ENCODE results near the gene CNTNAP5. TPM values are rescaled to one million over a fixed set of nuclear protein-coding genes. Genes with fewer than 3 reads are reported as not detected.

Gene CNTNAP5
- polyA plus RNA-seq, 1 donor = 2.2 TPM

DNA sequence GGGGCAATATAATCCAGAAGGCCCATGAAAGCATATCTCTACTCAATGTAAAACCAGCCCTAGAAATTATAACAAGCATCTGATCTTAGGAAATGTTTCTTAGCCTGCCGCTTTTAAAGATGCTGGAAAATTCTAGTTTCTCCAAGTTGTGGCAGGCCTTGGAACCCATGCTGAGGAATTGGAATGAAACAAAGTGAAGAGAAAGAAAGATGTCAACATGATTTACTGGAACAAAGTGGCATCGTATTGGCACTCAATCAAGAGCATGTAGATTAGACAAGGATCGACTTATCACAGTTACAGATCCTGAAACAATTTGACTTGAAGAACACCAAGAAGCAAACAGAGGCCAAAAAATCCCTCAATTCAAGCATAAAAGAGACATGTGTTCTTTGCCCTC lies 28.7 kb downstream of the CNTNAP5 start:
- Histone ChIP-seq H3K4me1 (ENCODE audit: control insufficient read depth, insufficient read depth, low read length) (peaks cover 3% of the 10 kb centered on the region), H3K36me3 (ENCODE audit: control insufficient read depth, insufficient read depth, low read length) (no peaks in the 10 kb centered on the region), H3K4me3 (ENCODE audit: low read length) (no peak overlapping the region), H3K9me3 (ENCODE audit: control insufficient read depth, low read depth, low read length) (no peaks in the 10 kb centered on the region), H3K27ac (ENCODE audit: low read length) (no peak overlapping the region), H3K27me3 (ENCODE audit: control insufficient read depth, insufficient read depth, low read length) (no peaks in the 10 kb centered on the region)
- WGBS (ENCODE audit: insufficient coverage, low lambda C conversion rate) = 100% methylated on average over 2 of the region's 3 CpGs
- DNase-seq = no peak

- H3K4me1 ChIP-seq (ENCODE audit: control insufficient read depth, insufficient read depth, low read length) = no peaks in the 10 kb centered on the region
- no peak for DNase-seq
- H3K27me3 ChIP-seq (ENCODE audit: control insufficient read depth, insufficient read depth, low read length) = no peaks in the 10 kb centered on the region
- no peaks in the 10 kb centered on the region for H3K9me3 ChIP-seq (ENCODE audit: control insufficient read depth, low read depth, low read length)
- no peak overlapping the region for H3K4me3 ChIP-seq (ENCODE audit: low read length)
- no CpG with 5 or more reads among the region's 2 CpGs for WGBS (ENCODE audit: insufficient coverage, low lambda C conversion rate)
- no peak overlapping the region for H3K27ac ChIP-seq (ENCODE audit: low read length)
- no peaks in the 10 kb centered on the region for H3K36me3 ChIP-seq (ENCODE audit: control insufficient read depth, insufficient read depth, low read length)
Observed at GRCh38 chr2:124063596-124063995, 38.5 kb downstream of the CNTNAP5 start.

GRCh38 chr2:124065636-124066035 lies 40.5 kb downstream of the CNTNAP5 start:
- no peaks in the 10 kb centered on the region for H3K4me1 ChIP-seq (ENCODE audit: control insufficient read depth, insufficient read depth, low read length)
- H3K4me3 ChIP-seq (ENCODE audit: low read length) = no peak overlapping the region
- no peaks in the 10 kb centered on the region for H3K27me3 ChIP-seq (ENCODE audit: control insufficient read depth, insufficient read depth, low read length)
- WGBS (ENCODE audit: insufficient coverage, low lambda C conversion rate) = 90% methylated on average over 2 of the region's 4 CpGs
- DNase-seq = no peak
- no peaks in the 10 kb centered on the region for H3K9me3 ChIP-seq (ENCODE audit: control insufficient read depth, low read depth, low read length)
- H3K36me3 ChIP-seq (ENCODE audit: control insufficient read depth, insufficient read depth, low read length) = no peaks in the 10 kb centered on the region
- no peak overlapping the region for H3K27ac ChIP-seq (ENCODE audit: low read length)

- Histone ChIP-seq H3K4me3 (ENCODE audit: low read length) (no peak overlapping the region), H3K9me3 (ENCODE audit: control insufficient read depth, low read depth, low read length) (no peaks in the 10 kb centered on the region), H3K4me1 (ENCODE audit: control insufficient read depth, insufficient read depth, low read length) (no peaks in the 10 kb centered on the region), H3K36me3 (ENCODE audit: control insufficient read depth, insufficient read depth, low read length) (no peaks in the 10 kb centered on the region), H3K27me3 (ENCODE audit: control insufficient read depth, insufficient read depth, low read length) (no peaks in the 10 kb centered on the region), H3K27ac (ENCODE audit: low read length) (no peak overlapping the region)
- no peak for DNase-seq
Observed at GRCh38 chr2:124066776-124067175, 41.7 kb downstream of the CNTNAP5 start.

- WGBS (ENCODE audit: insufficient coverage, low lambda C conversion rate) = 100% methylated on average over 1 of the region's 2 CpGs
- no peaks in the 10 kb centered on the region for H3K27me3 ChIP-seq (ENCODE audit: control insufficient read depth, insufficient read depth, low read length)
- H3K4me3 ChIP-seq (ENCODE audit: low read length) = no peak overlapping the region
- H3K4me1 ChIP-seq (ENCODE audit: control insufficient read depth, insufficient read depth, low read length) = peaks cover 5% of the 10 kb centered on the region
- H3K27ac ChIP-seq (ENCODE audit: low read length) = no peak overlapping the region
- DNase-seq = no peak
- H3K36me3 ChIP-seq (ENCODE audit: control insufficient read depth, insufficient read depth, low read length) = no peaks in the 10 kb centered on the region
- H3K9me3 ChIP-seq (ENCODE audit: control insufficient read depth, low read depth, low read length) = no peaks in the 10 kb centered on the region
Observed at GRCh38 chr2:124079045-124079444, 54.0 kb downstream of the CNTNAP5 start.

GRCh38 chr2:124080281-124081153 lies 55.4 kb downstream of the CNTNAP5 start:
- peak; percentile 69 to 90 for DNase-seq
- 28% methylated on average over 2 of the region's 6 CpGs for WGBS (ENCODE audit: insufficient coverage, low lambda C conversion rate)

DNA sequence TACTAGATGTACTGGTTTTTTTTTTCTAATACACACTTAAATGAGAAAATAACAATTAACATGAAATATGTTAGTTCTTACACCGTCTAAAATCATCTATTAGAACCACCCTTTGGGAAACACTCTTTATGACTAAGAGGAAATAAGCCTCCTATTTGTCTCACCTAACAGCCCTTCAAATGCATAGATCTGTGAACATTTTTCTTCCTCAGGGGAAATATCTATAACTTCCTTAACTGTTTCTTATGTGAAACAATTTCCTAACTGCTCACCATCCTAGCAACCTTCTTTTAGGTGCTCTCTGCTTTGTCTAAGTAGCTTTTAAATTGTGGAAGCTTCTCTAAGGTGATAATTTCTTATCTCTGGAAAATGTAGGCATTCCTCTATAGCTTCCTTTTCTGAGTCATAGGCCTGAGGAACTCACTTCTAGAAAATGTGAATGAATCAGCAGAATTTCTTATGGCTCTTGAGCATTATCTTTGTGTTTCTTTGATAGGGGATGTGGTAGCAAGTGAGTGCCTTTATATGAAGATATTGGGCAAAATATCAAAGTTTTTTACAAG lies 56.1 kb downstream of the CNTNAP5 start:
- Histone ChIP-seq H3K9me3 (ENCODE audit: control insufficient read depth, low read depth, low read length) (peaks cover 3% of the 10 kb centered on the region), H3K36me3 (ENCODE audit: control insufficient read depth, insufficient read depth, low read length) (no peaks in the 10 kb centered on the region), H3K27ac (ENCODE audit: low read length) (peak overlapping the region; percentile 73), H3K4me3 (ENCODE audit: low read length) (no peak overlapping the region), H3K4me1 (ENCODE audit: control insufficient read depth, insufficient read depth, low read length) (peaks cover 5% of the 10 kb centered on the region), H3K27me3 (ENCODE audit: control insufficient read depth, insufficient read depth, low read length) (no peaks in the 10 kb centered on the region)
- 29% methylated on average over 1 of the region's 1 CpG for WGBS (ENCODE audit: insufficient coverage, low lambda C conversion rate)
- DNase-seq = peak; percentile 40 to 86

More at GRCh38 chr2:124080281-124081153, 55.4 kb downstream of the CNTNAP5 start:
- H3K36me3 ChIP-seq (ENCODE audit: control insufficient read depth, insufficient read depth, low read length) = no peaks in the 10 kb centered on the region
- H3K4me3 ChIP-seq (ENCODE audit: low read length) = no peak overlapping the region
- H3K9me3 ChIP-seq (ENCODE audit: control insufficient read depth, low read depth, low read length) = no peaks in the 10 kb centered on the region
- peak overlapping the region; percentile 73 for H3K27ac ChIP-seq (ENCODE audit: low read length)
- no peaks in the 10 kb centered on the region for H3K27me3 ChIP-seq (ENCODE audit: control insufficient read depth, insufficient read depth, low read length)
- H3K4me1 ChIP-seq (ENCODE audit: control insufficient read depth, insufficient read depth, low read length) = peaks cover 5% of the 10 kb centered on the region

DNA sequence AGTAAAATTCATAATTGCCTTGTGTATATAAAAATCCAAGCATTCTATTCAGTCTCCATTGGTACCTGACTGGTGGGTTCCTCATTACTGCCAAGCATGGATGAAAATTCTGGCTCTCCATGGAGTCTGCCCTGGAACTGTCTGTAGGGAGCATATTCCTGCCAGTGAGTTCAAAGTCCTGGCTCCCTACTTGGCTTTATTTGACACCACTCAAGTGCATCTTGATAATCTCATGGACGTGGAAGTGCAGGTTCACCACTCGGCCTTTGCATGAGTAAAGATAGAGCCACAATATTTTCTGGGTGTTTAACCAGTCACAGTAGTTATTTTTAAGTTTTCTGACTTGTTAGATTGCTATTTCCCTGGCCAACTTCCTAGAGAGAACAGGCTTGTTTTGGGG lies 63.5 kb downstream of the CNTNAP5 start:
- Histone ChIP-seq H3K36me3 (ENCODE audit: control insufficient read depth, insufficient read depth, low read length) (no peaks in the 10 kb centered on the region), H3K4me1 (ENCODE audit: control insufficient read depth, insufficient read depth, low read length) (peaks cover 10% of the 10 kb centered on the region), H3K4me3 (ENCODE audit: low read length) (no peak overlapping the region), H3K27me3 (ENCODE audit: control insufficient read depth, insufficient read depth, low read length) (no peaks in the 10 kb centered on the region), H3K27ac (ENCODE audit: low read length) (peak overlapping the region; percentile 6), H3K9me3 (ENCODE audit: control insufficient read depth, low read depth, low read length) (peaks cover 12% of the 10 kb centered on the region)
- DNase-seq = peak; percentile 31 to 58
- WGBS (ENCODE audit: insufficient coverage, low lambda C conversion rate) = no CpG with 5 or more reads among the region's 2 CpGs

- H3K9me3 ChIP-seq (ENCODE audit: control insufficient read depth, low read depth, low read length) = peaks cover 8% of the 10 kb centered on the region
- H3K36me3 ChIP-seq (ENCODE audit: control insufficient read depth, insufficient read depth, low read length) = no peaks in the 10 kb centered on the region
- H3K27ac ChIP-seq (ENCODE audit: low read length) = no peak overlapping the region
- WGBS (ENCODE audit: insufficient coverage, low lambda C conversion rate) = 50% methylated on average over 2 of the region's 5 CpGs
- H3K4me3 ChIP-seq (ENCODE audit: low read length) = no peak overlapping the region
- H3K4me1 ChIP-seq (ENCODE audit: control insufficient read depth, insufficient read depth, low read length) = peaks cover 15% of the 10 kb centered on the region
- H3K27me3 ChIP-seq (ENCODE audit: control insufficient read depth, insufficient read depth, low read length) = no peaks in the 10 kb centered on the region
- DNase-seq = no peak
Observed at GRCh38 chr2:124091721-124092120, 66.6 kb downstream of the CNTNAP5 start.

DNA sequence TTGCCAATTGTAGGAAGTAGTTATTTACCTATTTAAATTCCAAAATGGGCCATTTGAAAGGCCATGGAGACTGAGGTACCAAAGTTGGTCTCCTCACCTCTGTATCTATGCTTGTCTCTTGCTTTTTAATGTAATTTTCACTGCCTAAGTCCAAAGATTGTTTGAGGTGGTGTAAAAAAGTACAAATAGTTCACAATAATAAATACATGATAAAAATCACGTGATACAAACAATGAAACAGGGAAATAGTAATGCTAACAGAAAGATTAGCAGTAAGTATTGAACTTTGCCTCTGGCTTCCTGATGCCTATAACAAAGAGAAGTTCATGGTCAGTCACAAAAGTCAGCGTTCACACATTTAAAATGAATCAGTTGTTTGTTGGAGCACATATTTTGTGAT lies 67.6 kb downstream of the CNTNAP5 start:
- DNase-seq = peak; percentile 14 to 68

More for the DNA sequence above, 67.6 kb downstream of the CNTNAP5 start:
- Histone ChIP-seq H3K27ac (ENCODE audit: low read length) (peak overlapping the region; percentile 25), H3K27me3 (ENCODE audit: control insufficient read depth, insufficient read depth, low read length) (no peaks in the 10 kb centered on the region), H3K4me3 (ENCODE audit: low read length) (no peak overlapping the region), H3K4me1 (ENCODE audit: control insufficient read depth, insufficient read depth, low read length) (peaks cover 15% of the 10 kb centered on the region), H3K36me3 (ENCODE audit: control insufficient read depth, insufficient read depth, low read length) (no peaks in the 10 kb centered on the region), H3K9me3 (ENCODE audit: control insufficient read depth, low read depth, low read length) (peaks cover 3% of the 10 kb centered on the region)
- 26% methylated on average over 2 of the region's 2 CpGs for WGBS (ENCODE audit: insufficient coverage, low lambda C conversion rate)
